Esophagus (tissue), 2 donors: ENCODE measurements around the gene MAP10. TPM values are rescaled to one million over a fixed set of nuclear protein-coding genes. Genes with fewer than 3 reads are reported as not detected.

Source experiments
- H3K27ac ChIP-seq, 2 donors: one replicate each; pipeline ENCODE4 v1.5.1; 2013; ENCODE audit warnings: low read depth in 2 of 2, mild to moderate bottlenecking in 2 of 2, inconsistent platforms in 1 of 2, low read length in 1 of 2, moderate library complexity in 1 of 2
- H3K27me3 ChIP-seq, 2 donors: one replicate each; pipeline ENCODE4 v1.6.1; 2013; ENCODE audit warnings: low read length in 2 of 2, control low read depth in 1 of 2, mild to moderate bottlenecking in 1 of 2; ENCODE audit not compliant: insufficient read depth in 2 of 2, control insufficient read depth in 1 of 2
- H3K36me3 ChIP-seq, 2 donors: one replicate each; pipeline ENCODE4 v1.6.1; 2013; ENCODE audit warnings: low read length in 1 of 2; ENCODE audit not compliant: control insufficient read depth in 2 of 2, insufficient read depth in 2 of 2
- H3K4me1 ChIP-seq, 2 donors: one replicate each; pipeline ENCODE4 v1.6.1; 2013; ENCODE audit warnings: low read length in 1 of 2; ENCODE audit not compliant: control insufficient read depth in 2 of 2, insufficient read depth in 2 of 2
- H3K4me3 ChIP-seq, 2 donors: one replicate each; pipeline ENCODE4 v1.5.1; 2013; ENCODE audit warnings: low read length in 2 of 2, mild to moderate bottlenecking in 2 of 2, low read depth in 1 of 2, moderate library complexity in 1 of 2
- H3K9me3 ChIP-seq, 2 donors: one replicate each; pipeline ENCODE4 v1.6.1; 2013; ENCODE audit warnings: mild to moderate bottlenecking in 2 of 2, low read depth in 1 of 2, low read length in 1 of 2, moderate library complexity in 1 of 2; ENCODE audit not compliant: control insufficient read depth in 2 of 2, insufficient read depth in 1 of 2
- WGBS, 2 donors: extraction: QIAGEN DNeasy Blood & Tissue Kit; methylation state at CpG; one replicate each; pipeline ENCODE4 v1.1.7; 2013; 5-methylcytosine and 5-hydroxymethylcytosine counted together
- polyA plus RNA-seq, 2 donors: library from polyadenylated mRNA; stranded (reverse); fragments of 200-250 nt; gene quantifications; one replicate each; pipeline ENCODE4 v1.2.3, GENCODE V29; 2013
- donor health status: healthy with polysubstance abuse.
- donor health status: Bipolar disorder and iron deficiency.

MAP10 gene
- polyA plus RNA-seq, result under 1 TPM; 0.45 to 0.52 TPM

DNA sequence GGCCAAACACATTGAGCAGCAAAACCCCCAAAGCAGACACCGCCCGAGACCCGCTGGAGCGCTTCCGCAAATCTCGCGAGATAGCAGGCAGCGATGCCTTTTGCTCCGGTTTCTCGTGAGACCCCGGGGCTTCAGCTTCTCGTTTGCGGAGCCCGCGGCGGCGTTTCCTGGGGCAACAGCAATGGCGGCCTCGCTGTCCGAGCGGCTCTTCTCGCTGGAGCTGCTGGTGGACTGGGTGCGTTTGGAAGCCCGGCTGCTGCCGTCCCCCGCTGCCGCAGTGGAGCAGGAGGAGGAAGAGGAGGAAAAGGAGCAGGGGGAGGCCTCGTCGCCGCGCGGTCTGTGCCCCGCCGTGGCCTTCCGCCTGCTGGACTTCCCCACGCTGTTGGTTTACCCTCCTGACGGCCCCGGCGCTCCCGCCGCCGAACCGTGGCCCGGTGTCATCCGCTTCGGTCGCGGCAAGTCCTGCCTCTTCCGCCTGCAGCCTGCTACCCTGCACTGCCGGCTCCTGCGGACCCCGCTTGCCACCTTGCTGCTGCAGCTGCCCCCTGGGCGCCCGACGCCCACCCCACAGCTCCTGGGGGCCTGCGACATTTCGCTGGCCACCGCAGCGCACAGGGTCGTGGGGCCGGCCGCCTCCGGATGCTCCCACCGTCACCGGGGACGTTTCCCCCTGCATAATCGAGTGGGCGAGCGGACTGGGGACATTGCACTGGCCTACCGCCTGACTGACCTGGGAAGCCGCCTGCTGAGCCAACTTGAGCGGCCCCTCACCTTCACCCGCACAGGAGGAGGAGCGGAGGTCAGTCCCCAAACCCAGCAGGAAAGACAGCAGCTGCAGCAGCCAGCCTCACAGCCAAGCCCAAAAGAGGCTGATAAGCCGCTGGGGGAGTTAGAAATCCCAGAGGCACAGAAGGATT is at the start of gene MAP10:
TSS of gene MAP10 (plus strand) at position 148 of the 917 bp plus-strand sequence. CDS start at position 182, 34 bp downstream.
- H3K36me3 ChIP-seq, result no peaks in the 10 kb centered on the region

GRCh38 chr1:232764458-232765251 is 40.6 kb upstream of the MAP10 start:
- peaks cover 0 to 5% of the 10 kb centered on the region in 2 donors for H3K4me1 ChIP-seq
- H3K9me3 ChIP-seq, result no peaks in the 10 kb centered on the region
- H3K36me3 ChIP-seq, result no peaks in the 10 kb centered on the region
- WGBS, 2 donors, result 64 to 81% methylated on average over 4 of the region's 4 CpGs
- no peak overlapping the region for H3K4me3 ChIP-seq
- H3K27me3 ChIP-seq, result no peaks in the 10 kb centered on the region
- no peak overlapping the region for H3K27ac ChIP-seq

More for the DNA sequence above, at the start of gene MAP10:
- H3K27ac ChIP-seq, result peak within 1 kb of the TSS; percentile 50 to 53
- WGBS, 2 donors, result 7 to 10% methylated on average over 71 to 75 of the region's 75 CpGs
- peaks cover 0 to 11% of the 10 kb centered on the region in 2 donors for H3K4me1 ChIP-seq
- H3K27me3 ChIP-seq, result no peaks in the 10 kb centered on the region
- no peaks in the 10 kb centered on the region for H3K9me3 ChIP-seq
- H3K4me3 ChIP-seq, result peak within 1 kb of the TSS; percentile 67 to 91

GRCh38 chr1:232765542-232765941 is 39.7 kb upstream of the MAP10 start:
- Histone ChIP-seq H3K27me3 (no peaks in the 10 kb centered on the region), H3K4me1 (peaks cover 0 to 5% of the 10 kb centered on the region in 2 donors), H3K4me3 (no peak overlapping the region), H3K36me3 (no peaks in the 10 kb centered on the region), H3K9me3 (no peaks in the 10 kb centered on the region), H3K27ac (no peak overlapping the region)
- 75 to 83% methylated on average over 6 of the region's 6 CpGs for WGBS, 2 donors

DNA sequence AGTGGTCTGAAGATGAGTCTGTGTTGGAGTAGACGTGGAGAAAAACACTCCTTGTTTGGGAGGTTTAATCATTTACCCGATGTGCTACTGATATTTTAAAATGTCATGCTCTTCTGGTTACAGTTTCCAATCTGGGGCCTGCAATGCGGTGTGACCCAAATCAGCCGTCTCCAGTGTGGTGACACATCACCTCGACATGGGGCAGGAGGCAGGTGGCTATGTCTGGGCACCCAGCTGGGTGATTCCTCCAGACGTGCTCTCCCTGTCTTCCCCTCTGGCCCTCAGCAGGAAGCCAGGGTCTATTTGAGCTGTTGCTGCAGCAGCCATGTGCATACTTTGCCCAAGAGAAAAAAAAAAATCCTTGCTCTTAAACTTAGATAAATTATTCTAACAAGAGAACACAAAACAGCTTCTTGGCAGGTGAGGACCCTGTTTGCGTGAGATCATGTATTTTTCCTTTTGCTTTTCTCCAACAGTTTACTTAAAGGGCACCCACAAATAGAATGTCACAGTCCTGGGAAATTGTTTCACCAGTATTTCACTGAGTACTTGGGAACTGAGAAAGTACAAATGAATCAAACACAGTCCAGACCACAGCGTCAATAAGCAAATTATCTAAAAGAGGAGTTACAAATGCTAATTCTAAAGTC is 38.9 kb upstream of the MAP10 start:
- no peaks in the 10 kb centered on the region for H3K27me3 ChIP-seq
- H3K9me3 ChIP-seq, result no peaks in the 10 kb centered on the region
- no peaks in the 10 kb centered on the region for H3K36me3 ChIP-seq
- no peak overlapping the region for H3K4me3 ChIP-seq
- H3K27ac ChIP-seq, result peak overlapping the region; percentile 28 to 90
- 51 to 62% methylated on average over 8 of the region's 8 CpGs for WGBS, 2 donors
- H3K4me1 ChIP-seq, result peaks cover 0 to 5% of the 10 kb centered on the region in 2 donors

DNA sequence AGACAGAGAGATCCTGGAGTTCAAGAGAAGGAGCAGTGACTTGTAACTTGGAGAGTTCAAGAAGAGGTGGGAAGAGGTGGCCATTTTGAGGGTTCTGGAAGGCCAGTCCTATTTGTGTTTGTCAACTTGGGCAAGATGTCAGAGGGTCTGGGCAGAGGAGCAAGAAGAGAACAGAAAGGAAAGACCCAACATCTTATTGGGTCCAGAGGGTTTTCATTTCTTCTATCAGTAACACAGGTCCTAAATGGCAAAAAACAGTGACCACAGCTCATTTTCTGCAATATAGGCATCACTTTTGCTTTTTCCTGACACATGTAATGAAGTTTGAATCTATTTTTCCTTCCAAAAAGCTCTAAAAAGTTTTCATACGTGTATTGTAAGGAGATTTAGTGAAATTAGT is 38.3 kb upstream of the MAP10 start:
- Histone ChIP-seq H3K27me3 (no peaks in the 10 kb centered on the region), H3K4me3 (no peak overlapping the region), H3K9me3 (no peaks in the 10 kb centered on the region), H3K27ac (peak overlapping the region; percentile 89 to 90), H3K36me3 (no peaks in the 10 kb centered on the region), H3K4me1 (peaks cover 0 to 5% of the 10 kb centered on the region in 2 donors)
- 30 to 42% methylated on average over 1 of the region's 1 CpG for whole genome bisulfite sequencing, 2 donors

- peaks cover 0 to 5% of the 10 kb centered on the region in 2 donors for H3K4me1 ChIP-seq
- 28 to 48% methylated on average over 14 of the region's 14 CpGs for WGBS, 2 donors
- H3K9me3 ChIP-seq, result no peaks in the 10 kb centered on the region
- no peak overlapping the region for H3K4me3 ChIP-seq
- H3K27me3 ChIP-seq, result no peaks in the 10 kb centered on the region
- no peaks in the 10 kb centered on the region for H3K36me3 ChIP-seq
- peak overlapping the region; percentile 89 to 90 for H3K27ac ChIP-seq
These were observed 37.7 kb upstream of the MAP10 start for GRCh38 chr1:232767305-232768074.

DNA sequence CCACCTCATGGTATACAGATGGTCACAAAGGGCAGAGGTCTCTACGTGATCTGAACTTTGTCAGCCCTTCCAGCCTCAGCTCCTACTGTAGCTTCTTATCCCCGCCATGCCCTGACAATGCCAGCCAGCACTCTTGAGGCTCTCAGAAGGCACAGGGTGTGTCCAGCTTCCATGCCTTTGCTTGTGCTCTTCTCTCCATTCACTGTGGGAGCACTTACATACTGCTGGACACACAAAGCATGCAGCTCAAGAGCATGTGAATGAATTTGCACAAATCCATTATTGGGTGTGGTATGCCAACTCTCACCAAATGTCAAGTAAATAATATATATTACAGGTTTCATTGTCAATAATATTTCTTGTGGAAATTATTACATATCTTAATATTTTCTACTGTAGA is 36.4 kb upstream of the MAP10 start:
- Histone ChIP-seq H3K27me3 (no peaks in the 10 kb centered on the region), H3K9me3 (peaks cover 0 to 3% of the 10 kb centered on the region in 2 donors), H3K36me3 (no peaks in the 10 kb centered on the region), H3K4me3 (no peak overlapping the region), H3K4me1 (peaks cover 0 to 5% of the 10 kb centered on the region in 2 donors), H3K27ac (no peak overlapping the region)
- WGBS, 2 donors, result 89 to 91% methylated on average over 2 of the region's 2 CpGs

GRCh38 chr1:232769733-232770132 is 35.5 kb upstream of the MAP10 start:
- Histone ChIP-seq H3K4me1 (peaks cover 0 to 5% of the 10 kb centered on the region in 2 donors), H3K4me3 (no peak overlapping the region), H3K27ac (no peak overlapping the region), H3K36me3 (no peaks in the 10 kb centered on the region), H3K9me3 (peaks cover 0 to 3% of the 10 kb centered on the region in 2 donors), H3K27me3 (no peaks in the 10 kb centered on the region)
- WGBS, 2 donors, result 83 to 86% methylated on average over 2 of the region's 2 CpGs
